Calu3 (cell line): ENCODE results near the gene TMEM132D. TPM values are rescaled to one million over a fixed set of nuclear protein-coding genes. Genes with fewer than 3 reads are reported as not detected.

Experiments
- BruUV-seq: library from RNA; stranded (reverse); fragments of 400-500 nt; replicated peaks from 2 replicates; lab custom pipeline; 2021; lab: Mats Ljungman, UMichigan
- CTCF ChIA-PET: fragments of 300-600 bp; sonication (Branson Sonifier 250); formaldehyde crosslinking; loops from one replicate; lab custom pipeline; 2022; ENCODE audit warnings: antibody characterized with exemption; lab: Charles Lee
- DNase-seq: peaks from one replicate; pipeline ENCODE4 v3.0.0; 2022
- H3K27ac Mint-ChIP-seq: one replicate; pipeline ENCODE4 v1.8.0; 2022; ENCODE audit warnings: mixed read lengths; ENCODE audit not compliant: unreplicated experiment
- H3K27me3 Mint-ChIP-seq: one replicate; pipeline ENCODE4 v1.8.0; 2022; ENCODE audit warnings: mixed read lengths; ENCODE audit not compliant: unreplicated experiment
- H3K36me3 Mint-ChIP-seq: one replicate; pipeline ENCODE4 v1.8.0; 2022; ENCODE audit warnings: mild to moderate bottlenecking, moderate library complexity, mixed read lengths; ENCODE audit not compliant: insufficient read depth, unreplicated experiment
- H3K4me1 Mint-ChIP-seq: one replicate; pipeline ENCODE4 v1.8.0; 2022; ENCODE audit warnings: mild to moderate bottlenecking, low read depth, mixed read lengths; ENCODE audit not compliant: unreplicated experiment
- H3K4me3 Mint-ChIP-seq: one replicate; pipeline ENCODE4 v1.8.0; 2022; ENCODE audit warnings: mild to moderate bottlenecking, low read depth, moderate library complexity, mixed read lengths; ENCODE audit not compliant: unreplicated experiment
- H3K9me3 Mint-ChIP-seq: one replicate; pipeline ENCODE4 v1.8.0; 2022; ENCODE audit warnings: low read depth, mixed read lengths; ENCODE audit not compliant: unreplicated experiment
- CTCF ChIP-seq: fragments of 200-600 bp; IDR thresholded peaks from one replicate; pipeline ENCODE4 v1.8.0; 2022; ENCODE audit warnings: antibody characterized with exemption; ENCODE audit not compliant: unreplicated experiment
- intact Hi-C: fragments of 100-400 bp; cut with micrococcal nuclease; formaldehyde crosslinking; loops from one replicate; pipeline ENCODE4 v1.10.0; 2022; ENCODE audit not compliant: unreplicated experiment
- total RNA-seq: library from RNA; stranded (reverse); gene quantifications from 2 replicates; pipeline ENCODE4 v1.2.3, GENCODE V29; 2022

The TMEM132D gene
- total RNA-seq, 1 experiment from 2014 or later, result not detected

DNA sequence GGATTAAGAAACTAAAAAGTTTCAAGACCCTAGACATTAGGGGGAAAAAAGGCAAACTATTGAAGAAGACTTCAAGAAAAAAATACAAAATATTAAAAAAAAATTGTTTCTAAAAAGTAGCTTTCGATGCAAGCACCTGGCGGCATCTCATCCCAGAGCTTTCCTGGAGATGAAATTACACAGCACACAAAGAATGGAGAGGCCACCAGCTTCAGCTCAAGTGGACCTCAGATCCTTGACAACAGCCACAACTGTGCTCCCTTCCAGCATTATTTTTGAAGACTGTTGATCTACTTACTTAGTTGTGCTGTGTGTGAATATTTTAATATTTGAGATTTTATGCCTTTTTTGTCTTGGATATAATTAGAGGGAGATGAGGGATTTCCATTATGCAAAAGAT, 571.5 kb downstream of the TMEM132D start:
- no peak for TF ChIP-seq CTCF
- no peak overlapping the region for H3K27ac Mint-ChIP-seq
- CTCF ChIA-PET, result no interaction called here
- no peak overlapping the region for H3K4me3 Mint-ChIP-seq
- intact Hi-C loops, result no loop called here
- DNase-seq, result no peak
- no peaks in the 10 kb centered on the region for H3K4me1 Mint-ChIP-seq
- no peaks in the 10 kb centered on the region for H3K27me3 Mint-ChIP-seq
- H3K36me3 Mint-ChIP-seq, result no peaks in the 10 kb centered on the region
- no TSS peak for BruUV-seq
- peaks cover 13% of the 10 kb centered on the region for H3K9me3 Mint-ChIP-seq

DNA sequence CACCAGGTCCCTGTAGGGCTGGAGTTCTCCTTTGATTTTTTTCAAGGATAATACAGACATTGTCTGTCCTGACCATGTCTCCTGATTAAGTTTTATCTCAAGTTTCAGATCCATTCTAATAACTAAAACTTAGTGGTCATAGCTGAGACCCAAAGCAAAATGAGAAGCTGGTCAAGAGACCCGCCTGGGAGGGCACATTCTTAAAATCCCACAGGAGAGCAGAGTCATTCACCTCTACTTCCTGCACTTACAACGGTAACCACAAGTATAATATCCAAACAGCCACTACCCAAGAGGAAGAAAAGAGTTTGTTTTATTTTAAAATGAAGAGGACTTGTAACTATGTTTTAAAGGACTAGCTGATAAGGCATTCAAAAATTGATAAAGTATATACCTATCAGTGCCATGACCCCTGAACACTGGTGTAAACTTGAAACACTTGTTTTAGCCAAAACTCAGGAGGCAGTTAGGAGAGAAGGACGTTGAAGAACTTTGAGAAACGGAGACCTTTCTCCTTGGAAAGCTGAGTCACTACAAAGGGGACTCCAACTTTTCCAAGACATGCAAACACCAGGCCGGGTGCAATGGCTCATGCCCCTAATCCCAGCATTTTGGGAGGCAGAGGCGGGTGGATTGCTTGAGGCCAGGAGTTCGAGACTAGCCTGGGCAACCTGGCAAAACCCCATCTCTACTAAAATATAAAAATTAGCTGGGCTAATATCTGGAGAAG, 572.3 kb downstream of the TMEM132D start:
- H3K4me1 Mint-ChIP-seq, result no peaks in the 10 kb centered on the region
- DNase-seq, result no peak
- no TSS peak for BruUV-seq
- intact Hi-C loops, result no loop called here
- no peaks in the 10 kb centered on the region for H3K36me3 Mint-ChIP-seq
- peaks cover 12% of the 10 kb centered on the region for H3K9me3 Mint-ChIP-seq
- H3K27ac Mint-ChIP-seq, result no peak overlapping the region
- TF ChIP-seq CTCF, result no peak
- CTCF ChIA-PET, result no interaction called here
- no peak overlapping the region for H3K4me3 Mint-ChIP-seq
- no peaks in the 10 kb centered on the region for H3K27me3 Mint-ChIP-seq

DNA sequence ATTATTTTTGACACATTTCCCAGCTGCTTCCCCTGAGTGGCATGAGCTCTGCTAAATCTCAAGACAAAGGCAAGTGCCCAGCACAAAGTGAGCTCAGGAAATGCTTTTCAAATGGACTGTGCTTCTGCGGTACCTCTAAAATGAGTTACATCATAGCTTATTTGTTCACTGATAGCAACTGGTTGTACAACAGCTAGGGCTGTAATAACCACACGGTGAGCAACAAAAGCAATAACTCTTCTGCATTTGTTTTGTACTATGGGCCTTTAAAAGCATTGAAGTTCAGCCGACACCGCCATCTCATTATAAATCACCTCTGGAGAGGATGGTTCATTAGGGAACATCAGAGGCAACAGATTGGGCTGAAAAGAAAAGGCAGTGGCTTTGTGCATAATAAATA, 575.6 kb downstream of the TMEM132D start:
- no peak for TF ChIP-seq CTCF

GRCh38 chr12:129325566-129325965, 578.3 kb downstream of the TMEM132D start:
- H3K4me3 Mint-ChIP-seq, result no peak overlapping the region
- CTCF ChIA-PET, result no interaction called here
- no peak for TF ChIP-seq CTCF
- H3K36me3 Mint-ChIP-seq, result no peaks in the 10 kb centered on the region
- BruUV-seq, result no TSS peak
- H3K4me1 Mint-ChIP-seq, result no peaks in the 10 kb centered on the region
- H3K27ac Mint-ChIP-seq, result no peak overlapping the region
- peaks cover 11% of the 10 kb centered on the region for H3K9me3 Mint-ChIP-seq
- no peaks in the 10 kb centered on the region for H3K27me3 Mint-ChIP-seq
- no peak for DNase-seq
- intact Hi-C loops, result no loop called here

More for the DNA sequence above, 575.6 kb downstream of the TMEM132D start:
- no peaks in the 10 kb centered on the region for H3K27me3 Mint-ChIP-seq
- no TSS peak for BruUV-seq
- intact Hi-C loops, result no loop called here
- no peaks in the 10 kb centered on the region for H3K4me1 Mint-ChIP-seq
- DNase-seq, result no peak
- no peak overlapping the region for H3K27ac Mint-ChIP-seq
- H3K9me3 Mint-ChIP-seq, result peaks cover 15% of the 10 kb centered on the region
- CTCF ChIA-PET, result interaction anchor here (0.6 kb wide), 1 partner anchor 1287 kb away, joined by 3 read pairs; no protein-coding TSS in a partner anchor
- no peak overlapping the region for H3K4me3 Mint-ChIP-seq
- H3K36me3 Mint-ChIP-seq, result no peaks in the 10 kb centered on the region
